Esophagus muscularis mucosa (tissue), 4 donors: ENCODE results near the gene SH2D2A.

ENCODE experiments used
- EP300 ChIP-seq: sonication (generic); formaldehyde crosslinking; IDR thresholded peaks from one replicate; pipeline ENCODE4 v1.6.1; 2017; ENCODE audit warnings: antibody characterized with exemption
- POLR2A ChIP-seq: fragments of 450-650 bp; IDR thresholded peaks from one replicate; pipeline ENCODE4 v1.6.1; 2017; ENCODE audit warnings: antibody characterized with exemption, moderate library complexity, mild to moderate bottlenecking, low read depth
- POLR2AphosphoS5 ChIP-seq, 2 donors: sonication (generic); formaldehyde crosslinking; IDR thresholded peaks; one replicate each; pipeline ENCODE4 v1.6.1; 2017; ENCODE audit warnings: antibody characterized with exemption in 2 of 2
- TF ChIP-seq, protein P1 (sequence below), 3 experiments: fragments of 200-600 bp in 2 of 3; fragments of 450-650 bp in 1 of 3; sonication (generic) in 2 of 3; IDR thresholded peaks; one replicate each; pipeline ENCODE4 v1.5.1; 2017 to 2019; ENCODE audit warnings: antibody characterized with exemption in 3 of 3, mild to moderate bottlenecking in 2 of 3, moderate library complexity in 1 of 3

DNA sequence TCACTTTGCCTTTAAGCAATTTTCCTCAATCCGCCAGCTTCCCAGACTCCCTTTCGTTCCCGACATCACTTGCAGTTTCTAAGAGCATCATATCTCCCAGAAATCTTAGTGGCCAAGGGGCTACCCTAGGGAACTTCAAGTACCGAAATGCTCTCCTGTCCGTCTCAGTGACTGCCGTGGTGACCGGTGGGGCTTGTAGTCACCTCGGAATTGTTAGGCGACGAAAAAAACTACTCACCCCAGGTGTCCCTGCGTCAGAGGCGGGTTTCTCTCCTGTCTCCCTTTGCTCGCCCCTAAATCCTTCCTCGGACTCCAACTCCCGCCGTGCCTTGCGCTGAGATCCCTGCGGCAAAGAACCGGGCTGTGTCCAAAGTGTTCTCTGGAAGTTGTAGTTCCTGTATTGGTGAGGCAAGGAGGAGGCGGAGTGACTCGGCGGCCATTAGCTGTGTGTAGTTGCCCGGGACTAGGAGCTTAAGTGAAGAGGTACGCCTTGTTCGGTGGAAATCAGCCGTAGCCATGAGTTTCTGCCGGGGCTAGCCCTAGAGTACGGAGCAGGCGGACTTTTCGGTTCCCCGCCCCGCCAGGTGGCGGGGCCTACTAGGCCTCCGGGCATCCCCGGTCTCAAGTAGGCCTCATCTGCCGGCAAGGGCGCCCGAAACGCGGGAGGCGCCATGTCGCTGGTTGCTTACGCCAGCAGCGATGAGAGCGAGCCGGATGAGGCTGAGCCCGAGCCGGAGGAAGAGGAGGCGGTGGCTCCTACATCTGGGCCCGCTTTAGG is 49.4 kb downstream of the SH2D2A start, which contains the start of gene PRCC:
- TF ChIP-seq, protein P1, sequence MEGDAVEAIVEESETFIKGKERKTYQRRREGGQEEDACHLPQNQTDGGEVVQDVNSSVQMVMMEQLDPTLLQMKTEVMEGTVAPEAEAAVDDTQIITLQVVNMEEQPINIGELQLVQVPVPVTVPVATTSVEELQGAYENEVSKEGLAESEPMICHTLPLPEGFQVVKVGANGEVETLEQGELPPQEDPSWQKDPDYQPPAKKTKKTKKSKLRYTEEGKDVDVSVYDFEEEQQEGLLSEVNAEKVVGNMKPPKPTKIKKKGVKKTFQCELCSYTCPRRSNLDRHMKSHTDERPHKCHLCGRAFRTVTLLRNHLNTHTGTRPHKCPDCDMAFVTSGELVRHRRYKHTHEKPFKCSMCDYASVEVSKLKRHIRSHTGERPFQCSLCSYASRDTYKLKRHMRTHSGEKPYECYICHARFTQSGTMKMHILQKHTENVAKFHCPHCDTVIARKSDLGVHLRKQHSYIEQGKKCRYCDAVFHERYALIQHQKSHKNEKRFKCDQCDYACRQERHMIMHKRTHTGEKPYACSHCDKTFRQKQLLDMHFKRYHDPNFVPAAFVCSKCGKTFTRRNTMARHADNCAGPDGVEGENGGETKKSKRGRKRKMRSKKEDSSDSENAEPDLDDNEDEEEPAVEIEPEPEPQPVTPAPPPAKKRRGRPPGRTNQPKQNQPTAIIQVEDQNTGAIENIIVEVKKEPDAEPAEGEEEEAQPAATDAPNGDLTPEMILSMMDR (IDR thresholded peaks at IDR 0.05) = peak in 1 of 3 experiments; percentile 9
- no peak for TF ChIP-seq POLR2A
- peak; percentile 83 to 92 for TF ChIP-seq POLR2AphosphoS5 (IDR thresholded peaks at IDR 0.05)
- TF ChIP-seq EP300 = no peak
